ENCODE measurements around the gene YEATS2. TPM values are rescaled to one million over a fixed set of nuclear protein-coding genes. Genes with fewer than 3 reads are reported as not detected.
"Not testable (repeated sequence)": the region's sequence is repeated elsewhere in the genome, so short reads cannot be mapped to it uniquely, and the experiment has no call there.

The YEATS2 gene
- total RNA-seq, 1 donor from 2014 or later = 45.3 TPM

GRCh38 chr3:183781246-183781645, 83.6 kb downstream of the YEATS2 start:
- Mint-ChIP-seq H3K4me1 (ENCODE audit: low read depth, unreplicated experiment) (no peaks in the 10 kb centered on the region), H3K27ac (ENCODE audit: unreplicated experiment) (no peak overlapping the region), H3K9me3 (ENCODE audit: unreplicated experiment) (no peaks in the 10 kb centered on the region), H3K36me3 (ENCODE audit: low read depth, unreplicated experiment) (peaks cover 22% of the 10 kb centered on the region), H3K4me3 (ENCODE audit: unreplicated experiment) (no peak overlapping the region), H3K27me3 (ENCODE audit: low read depth, unreplicated experiment) (no peaks in the 10 kb centered on the region)
- H3K9ac ChIP-seq (ENCODE audit: low read length) = no peak overlapping the region
- no peak for TF ChIP-seq CTCF (IDR thresholded peaks at IDR 0.05; ENCODE audit: insufficient read depth, low read depth, low read length)
- TF ChIP-seq EZH2 (IDR thresholded peaks at IDR 0.05; ENCODE audit: insufficient read depth, low read length) = no peak
- no peaks in the 10 kb centered on the region for H3K9me3 ChIP-seq (ENCODE audit: insufficient read depth, low read depth, low read length)
- no peaks in the 10 kb centered on the region for H3K4me1 ChIP-seq (ENCODE audit: insufficient read depth, low read length)
- H3K27ac ChIP-seq (ENCODE audit: low read depth, low read length) = no peak overlapping the region
- FAIRE-seq (no peak), DNase-seq (ENCODE audit: low read depth) (no peak)
- no peak overlapping the region for H3K4me2 ChIP-seq (ENCODE audit: low read length)
- H3K4me3 ChIP-seq (ENCODE audit: insufficient read depth, low read depth, low read length) = no peak overlapping the region
- H4K20me1 ChIP-seq (ENCODE audit: insufficient read depth, low read length) = peaks cover 27% of the 10 kb centered on the region
- H2AFZ ChIP-seq (ENCODE audit: low read depth, low read length) = no peak overlapping the region
- H3K36me3 ChIP-seq (ENCODE audit: insufficient read depth, low read length) = peaks cover 44% of the 10 kb centered on the region
- no peaks in the 10 kb centered on the region for H3K27me3 ChIP-seq (ENCODE audit: insufficient read depth, low read length)
- peaks cover 10% of the 10 kb centered on the region for H3K79me2 ChIP-seq (ENCODE audit: insufficient read depth, low read length)

GRCh38 chr3:183782576-183783276, 85.1 kb downstream of the YEATS2 start:
- H3K27me3 Mint-ChIP-seq (ENCODE audit: low read depth, unreplicated experiment) = no peaks in the 10 kb centered on the region

GRCh38 chr3:183784503-183784902, 86.9 kb downstream of the YEATS2 start:
- H3K9ac ChIP-seq (ENCODE audit: low read length) = not testable (repeated sequence)

More at GRCh38 chr3:183782576-183783276, 85.1 kb downstream of the YEATS2 start:
- Histone ChIP-seq H3K9me3 (ENCODE audit: insufficient read depth, low read depth, low read length) (no peaks in the 10 kb centered on the region), H3K36me3 (ENCODE audit: insufficient read depth, low read length) (peaks cover 48% of the 10 kb centered on the region), H3K4me2 (ENCODE audit: low read length) (no peak overlapping the region), H4K20me1 (ENCODE audit: insufficient read depth, low read length) (peaks cover 27% of the 10 kb centered on the region), H2AFZ (ENCODE audit: low read depth, low read length) (no peak overlapping the region), H3K9ac (ENCODE audit: low read length) (no peak overlapping the region), H3K27ac (ENCODE audit: low read depth, low read length) (no peak overlapping the region), H3K27me3 (ENCODE audit: insufficient read depth, low read length) (no peaks in the 10 kb centered on the region), H3K4me3 (ENCODE audit: insufficient read depth, low read depth, low read length) (no peak overlapping the region), H3K4me1 (ENCODE audit: insufficient read depth, low read length) (no peaks in the 10 kb centered on the region), H3K79me2 (ENCODE audit: insufficient read depth, low read length) (peaks cover 14% of the 10 kb centered on the region)
- no peaks in the 10 kb centered on the region for H3K9me3 Mint-ChIP-seq (ENCODE audit: unreplicated experiment)
- DNase-seq (ENCODE audit: low read depth) = no peak
- H3K27ac Mint-ChIP-seq (ENCODE audit: unreplicated experiment) = no peak overlapping the region
- TF ChIP-seq CTCF (IDR thresholded peaks at IDR 0.05; ENCODE audit: insufficient read depth, low read depth, low read length) (no peak), EZH2 (IDR thresholded peaks at IDR 0.05; ENCODE audit: insufficient read depth, low read length) (no peak)
- H3K4me1 Mint-ChIP-seq (ENCODE audit: low read depth, unreplicated experiment) = no peaks in the 10 kb centered on the region
- FAIRE-seq = no peak
- peaks cover 29% of the 10 kb centered on the region for H3K36me3 Mint-ChIP-seq (ENCODE audit: low read depth, unreplicated experiment)
- no peak overlapping the region for H3K4me3 Mint-ChIP-seq (ENCODE audit: unreplicated experiment)

More at GRCh38 chr3:183784503-183784902, 86.9 kb downstream of the YEATS2 start:
- not testable (repeated sequence) for FAIRE-seq; H3K4me1 Mint-ChIP-seq (ENCODE audit: low read depth, unreplicated experiment); H3K27ac Mint-ChIP-seq (ENCODE audit: unreplicated experiment); H3K4me2 ChIP-seq (ENCODE audit: low read length); H3K9me3 Mint-ChIP-seq (ENCODE audit: unreplicated experiment); DNase-seq (ENCODE audit: low read depth); H3K27me3 Mint-ChIP-seq (ENCODE audit: low read depth, unreplicated experiment); H3K4me1 ChIP-seq (ENCODE audit: insufficient read depth, low read length); H3K9me3 ChIP-seq (ENCODE audit: insufficient read depth, low read depth, low read length); H3K27me3 ChIP-seq (ENCODE audit: insufficient read depth, low read length); H2AFZ ChIP-seq (ENCODE audit: low read depth, low read length); H3K4me3 ChIP-seq (ENCODE audit: insufficient read depth, low read depth, low read length); H3K27ac ChIP-seq (ENCODE audit: low read depth, low read length); H3K4me3 Mint-ChIP-seq (ENCODE audit: unreplicated experiment)
- Histone ChIP-seq H3K36me3 (ENCODE audit: insufficient read depth, low read length) (peaks cover 48% of the 10 kb centered on the region), H3K79me2 (ENCODE audit: insufficient read depth, low read length) (peaks cover 24% of the 10 kb centered on the region), H4K20me1 (ENCODE audit: insufficient read depth, low read length) (peaks cover 35% of the 10 kb centered on the region)
- H3K36me3 Mint-ChIP-seq (ENCODE audit: low read depth, unreplicated experiment) = peaks cover 30% of the 10 kb centered on the region

All from astrocyte (in vitro differentiated cells and primary cell).